Hepatocyte (in vitro differentiated cells): ENCODE data around the gene PARP1. TPM values are rescaled to one million over a fixed set of nuclear protein-coding genes. Genes with fewer than 3 reads are reported as not detected.

Experiments
- DNase-seq: peaks from one replicate; pipeline ENCODE4 v3.0.0-alpha.2; 2016; ENCODE audit warnings: low spot score
- H2AFZ ChIP-seq: fragments of 200-600 bp; sonication (generic); 2 replicates; pipeline ENCODE4 v1.6.0; 2016; ENCODE audit warnings: antibody characterized with exemption, mild to moderate bottlenecking
- H3K27ac ChIP-seq: fragments of 200-600 bp; sonication (generic); 2 replicates; pipeline ENCODE4 v1.5.1; 2016; ENCODE audit warnings: mild to moderate bottlenecking
- H3K27me3 ChIP-seq: fragments of 200-600 bp; sonication (generic); 2 replicates; pipeline ENCODE4 v1.6.1; 2016
- H3K36me3 ChIP-seq: fragments of 200-600 bp; sonication (generic); replicated peaks from 2 replicates; pipeline ENCODE4 v1.5.1; 2016; ENCODE audit warnings: low read depth; ENCODE audit not compliant: insufficient read depth
- H3K4me1 ChIP-seq: fragments of 200-600 bp; sonication (generic); 2 replicates; pipeline ENCODE4 v1.5.1; 2016; ENCODE audit warnings: mild to moderate bottlenecking, moderate library complexity; ENCODE audit not compliant: insufficient read depth
- H3K4me2 ChIP-seq: fragments of 200-600 bp; sonication (generic); 2 replicates; pipeline ENCODE4 v1.6.0; 2016
- H3K4me3 ChIP-seq: fragments of 200-600 bp; sonication (generic); 2 replicates; pipeline ENCODE4 v1.5.1; 2016; ENCODE audit warnings: mild to moderate bottlenecking
- H3K79me2 ChIP-seq: fragments of 200-600 bp; sonication (generic); 2 replicates; pipeline ENCODE4 v1.6.0; 2017; ENCODE audit warnings: mild to moderate bottlenecking
- H3K9me2 ChIP-seq: fragments of 200-600 bp; sonication (generic); replicated peaks from 2 replicates; pipeline ENCODE4 v1.6.0; 2017; ENCODE audit warnings: mild to moderate bottlenecking; ENCODE audit not compliant: insufficient read depth
- H3K9me3 ChIP-seq: fragments of 200-600 bp; sonication (generic); 2 replicates; pipeline ENCODE4 v1.5.1; 2016; ENCODE audit warnings: low read depth, mild to moderate bottlenecking
- H4K20me1 ChIP-seq: fragments of 200-600 bp; sonication (generic); 2 replicates; pipeline ENCODE4 v1.6.0; 2016; ENCODE audit warnings: mild to moderate bottlenecking; ENCODE audit not compliant: insufficient read depth, poor library complexity, severe bottlenecking
- CTCF ChIP-seq: fragments of 200-600 bp; sonication (generic); IDR thresholded peaks from 2 replicates; pipeline ENCODE4 v1.5.1; 2016; ENCODE audit warnings: antibody characterized with exemption, mild to moderate bottlenecking; ENCODE audit not compliant: poor library complexity
- EZH2 ChIP-seq: fragments of 200-600 bp; sonication (generic); IDR thresholded peaks from 2 replicates; pipeline ENCODE4 v1.6.1; 2016; ENCODE audit warnings: antibody characterized with exemption, mild to moderate bottlenecking, borderline replicate concordance
- EZH2phosphoT487 ChIP-seq: fragments of 200-600 bp; sonication (generic); IDR thresholded peaks from one replicate; pipeline ENCODE4 v1.6.1; 2018; ENCODE audit warnings: antibody characterized with exemption, mild to moderate bottlenecking, low read depth, moderate library complexity; ENCODE audit not compliant: unreplicated experiment, severe bottlenecking
- WGBS: methylation state at CpG from one replicate; pipeline ENCODE4 v1.1.6; 2016; ENCODE audit warnings: low lambda C conversion rate; ENCODE audit errors: missing lambda C conversion rate; 5-methylcytosine and 5-hydroxymethylcytosine counted together
- polyA plus RNA-seq: library from polyadenylated mRNA; unstranded; fragments of >200 nt; fragmentation: Nextera tagmentation; extraction: Ambion mirVana; gene quantifications from 2 replicates; pipeline ENCODE4 v1.2.1, GENCODE V29; 2016
- total RNA-seq: library from RNA; depleted of rRNA; stranded (reverse); fragments of >200 nt; gene quantifications from 2 replicates; pipeline ENCODE4 v1.2.3, GENCODE V29; 2014

The PARP1 gene
- total and polyA plus RNA-seq, 2 experiments from 2014 or later = 59.7 to 93.0 TPM

GRCh38 chr1:226320930-226321329, 87.0 kb downstream of the PARP1 start:
- Histone ChIP-seq H3K9me2 (no peaks in the 10 kb centered on the region), H3K27ac (no peak overlapping the region), H3K9me3 (no peaks in the 10 kb centered on the region), H4K20me1 (no peaks in the 10 kb centered on the region), H3K36me3 (no peaks in the 10 kb centered on the region), H3K79me2 (no peaks in the 10 kb centered on the region), H3K4me3 (no peak overlapping the region), H3K4me2 (no peak overlapping the region), H3K4me1 (no peaks in the 10 kb centered on the region), H3K27me3 (no peaks in the 10 kb centered on the region), H2AFZ (no peak overlapping the region)
- DNase-seq = no peak
- WGBS = 94% methylated on average over 10 of the region's 10 CpGs
- no peak for TF ChIP-seq EZH2phosphoT487
- TF ChIP-seq EZH2 = no peak
- TF ChIP-seq CTCF = no peak

GRCh38 chr1:226318471-226318870, 89.4 kb downstream of the PARP1 start:
- no peaks in the 10 kb centered on the region for H3K9me2 ChIP-seq
- no peaks in the 10 kb centered on the region for H4K20me1 ChIP-seq
- H3K79me2 ChIP-seq = no peaks in the 10 kb centered on the region
- H3K4me3 ChIP-seq = no peak overlapping the region
- H3K4me2 ChIP-seq = no peak overlapping the region
- no peaks in the 10 kb centered on the region for H3K9me3 ChIP-seq
- TF ChIP-seq EZH2 (no peak), CTCF (no peak), EZH2phosphoT487 (no peak)
- no peak for DNase-seq
- H3K36me3 ChIP-seq = no peaks in the 10 kb centered on the region
- no peak overlapping the region for H2AFZ ChIP-seq
- H3K4me1 ChIP-seq = no peaks in the 10 kb centered on the region
- H3K27me3 ChIP-seq = no peaks in the 10 kb centered on the region
- WGBS = 97% methylated on average over 5 of the region's 5 CpGs
- no peak overlapping the region for H3K27ac ChIP-seq

- TF ChIP-seq EZH2phosphoT487 = no peak
- no peak for TF ChIP-seq EZH2
Observed at GRCh38 chr1:226314055-226314454, 93.8 kb downstream of the PARP1 start.

GRCh38 chr1:226312065-226312464, 95.8 kb downstream of the PARP1 start:
- TF ChIP-seq EZH2 = no peak
- no peak for TF ChIP-seq CTCF
- TF ChIP-seq EZH2phosphoT487 = no peak
- H3K9me2 ChIP-seq = no peaks in the 10 kb centered on the region
- H3K9me3 ChIP-seq = no peaks in the 10 kb centered on the region
- no peak overlapping the region for H2AFZ ChIP-seq
- no peaks in the 10 kb centered on the region for H4K20me1 ChIP-seq
- H3K79me2 ChIP-seq = peaks cover 16% of the 10 kb centered on the region
- no peaks in the 10 kb centered on the region for H3K36me3 ChIP-seq
- H3K4me1 ChIP-seq = peaks cover 10% of the 10 kb centered on the region
- no peaks in the 10 kb centered on the region for H3K27me3 ChIP-seq
- no peak overlapping the region for H3K4me2 ChIP-seq
- WGBS = 97% methylated on average over 2 of the region's 2 CpGs
- H3K4me3 ChIP-seq = no peak overlapping the region
- DNase-seq = no peak
- H3K27ac ChIP-seq = no peak overlapping the region

More at GRCh38 chr1:226314055-226314454, 93.8 kb downstream of the PARP1 start:
- DNase-seq = no peak
- no peaks in the 10 kb centered on the region for H3K27me3 ChIP-seq
- H3K36me3 ChIP-seq = no peaks in the 10 kb centered on the region
- H3K9me3 ChIP-seq = no peaks in the 10 kb centered on the region
- H3K27ac ChIP-seq = no peak overlapping the region
- no peak overlapping the region for H2AFZ ChIP-seq
- H3K4me2 ChIP-seq = no peak overlapping the region
- H4K20me1 ChIP-seq = no peaks in the 10 kb centered on the region
- H3K9me2 ChIP-seq = no peaks in the 10 kb centered on the region
- H3K4me1 ChIP-seq = peaks cover 10% of the 10 kb centered on the region
- no peak overlapping the region for H3K4me3 ChIP-seq
- H3K79me2 ChIP-seq = no peaks in the 10 kb centered on the region
